HG03558 (cell line): ENCODE results near the gene EPOP.

Experiments
- ATAC-seq: cut with Tn5 transposase; IDR thresholded peaks from one replicate; pipeline ENCODE4 v1.9.1; 2021; ENCODE audit warnings: moderate number of reproducible peaks; ENCODE audit not compliant: unreplicated experiment; ENCODE audit errors: extremely low read depth

The EPOP gene

GRCh38 chr17:38676706-38677504 is 2.1 kb upstream of the EPOP start:
- ATAC-seq, result no peak

- no peak for ATAC-seq
Observed at GRCh38 chr17:38674014-38674748, 576 bp downstream of the EPOP start.

- ATAC-seq, result no peak
Observed at GRCh38 chr17:38673707-38674013, 1.1 kb downstream of the EPOP start.

- no peak for ATAC-seq
Observed at GRCh38 chr17:38672788-38673706, 1.7 kb downstream of the EPOP start.

GRCh38 chr17:38671939-38672720 is 2.6 kb downstream of the EPOP start:
- no peak for ATAC-seq

- ATAC-seq, result no peak
Observed at GRCh38 chr17:38669520-38669919, 5.2 kb downstream of the EPOP start.

GRCh38 chr17:38667787-38668122 is 7.0 kb downstream of the EPOP start:
- ATAC-seq, result no peak

- no peak for ATAC-seq
Observed at GRCh38 chr17:38667099-38667786, 7.5 kb downstream of the EPOP start.

GRCh38 chr17:38663964-38664644 is 10.7 kb downstream of the EPOP start:
- no peak for ATAC-seq

GRCh38 chr17:38663125-38663751 is 11.5 kb downstream of the EPOP start:
- ATAC-seq, result no peak

GRCh38 chr17:38660097-38661025 is 14.4 kb downstream of the EPOP start:
- ATAC-seq, result no peak

- ATAC-seq, result no peak
Observed at GRCh38 chr17:38659415-38659814, 15.3 kb downstream of the EPOP start.

- no peak for ATAC-seq
Observed at GRCh38 chr17:38658741-38659345, 15.9 kb downstream of the EPOP start.

GRCh38 chr17:38657824-38658740 is 16.7 kb downstream of the EPOP start:
- ATAC-seq, result no peak

GRCh38 chr17:38656959-38657823 is 17.6 kb downstream of the EPOP start:
- no peak for ATAC-seq
